GM19099 (cell line): ENCODE results near the gene CTNND2.

Experiments used
- POLR2A ChIP-seq: IDR thresholded peaks from 3 replicates; pipeline ENCODE4 v1.6.1; 2011; ENCODE audit warnings: low read depth; ENCODE audit not compliant: insufficient read length; ENCODE audit errors: extremely low read depth

The CTNND2 gene

DNA sequence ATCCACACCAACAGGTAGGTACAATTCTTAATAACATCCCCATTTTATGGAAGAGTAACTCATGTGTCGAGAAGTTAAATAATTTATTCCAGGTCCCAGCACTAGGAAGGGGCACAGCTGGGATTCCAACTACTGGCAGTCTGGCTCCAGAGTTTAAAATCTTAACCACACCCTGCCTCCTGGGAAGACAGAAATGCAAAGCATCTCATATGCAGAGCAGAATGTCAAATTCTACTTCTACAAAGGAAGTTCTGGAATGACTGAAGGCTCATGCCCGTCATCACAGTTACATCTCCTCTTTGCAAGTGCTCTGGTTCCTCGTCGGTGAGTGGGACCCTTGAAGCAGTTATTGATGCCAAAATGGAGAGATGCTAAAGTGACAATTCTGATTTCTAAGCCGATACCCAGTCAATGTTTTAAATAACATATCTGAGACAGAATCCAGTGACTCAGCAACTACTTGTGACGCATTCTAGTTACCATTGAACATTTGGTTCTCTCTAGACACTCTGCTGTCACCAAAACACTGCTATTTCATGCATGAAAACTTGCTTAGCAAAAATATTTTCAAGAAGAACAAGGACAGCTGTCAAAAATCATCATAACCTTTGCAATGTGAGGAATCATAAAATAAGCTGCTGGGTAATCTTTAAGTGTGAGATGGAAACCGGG is 412.7 kb downstream of the CTNND2 start:
- no peak for TF ChIP-seq POLR2A

DNA sequence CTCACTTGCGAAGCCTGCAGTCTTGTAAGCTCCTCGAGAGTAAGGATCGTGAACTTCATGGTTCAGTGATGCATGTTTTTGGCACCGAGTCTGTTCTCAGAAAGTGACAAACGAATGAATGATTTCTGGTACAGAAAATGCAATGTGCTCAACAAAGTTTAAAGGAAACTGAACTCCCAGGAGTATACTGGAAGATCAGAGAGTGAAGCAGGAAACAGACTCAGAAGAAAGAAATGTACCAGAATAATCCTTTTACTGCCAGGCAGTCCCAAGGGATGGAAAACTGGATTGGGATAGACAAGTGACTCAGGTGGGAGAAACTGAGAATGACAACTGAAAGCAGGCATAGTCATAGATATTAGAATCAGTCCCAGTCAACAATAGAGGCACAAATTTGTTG is 420.6 kb downstream of the CTNND2 start:
- TF ChIP-seq POLR2A, result no peak

DNA sequence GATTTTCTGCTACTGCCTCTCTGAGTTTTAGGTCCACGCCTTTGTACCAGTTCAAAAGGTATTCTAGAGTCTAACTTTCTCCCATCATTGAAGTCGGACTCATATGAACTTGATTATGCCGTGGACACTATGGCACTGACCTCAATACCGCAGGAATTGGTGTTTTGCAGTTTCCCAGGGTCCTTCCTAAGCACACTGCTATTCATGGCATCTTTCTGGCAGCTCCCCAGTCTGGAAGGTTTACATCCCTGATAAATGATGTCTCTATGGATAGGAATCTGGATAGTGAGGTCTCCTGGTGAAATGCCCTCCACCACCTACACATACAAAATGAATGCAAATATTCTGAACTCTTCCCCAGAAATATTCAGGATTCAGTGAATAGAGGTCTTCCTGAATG is 422.2 kb downstream of the CTNND2 start:
- no peak for TF ChIP-seq POLR2A

DNA sequence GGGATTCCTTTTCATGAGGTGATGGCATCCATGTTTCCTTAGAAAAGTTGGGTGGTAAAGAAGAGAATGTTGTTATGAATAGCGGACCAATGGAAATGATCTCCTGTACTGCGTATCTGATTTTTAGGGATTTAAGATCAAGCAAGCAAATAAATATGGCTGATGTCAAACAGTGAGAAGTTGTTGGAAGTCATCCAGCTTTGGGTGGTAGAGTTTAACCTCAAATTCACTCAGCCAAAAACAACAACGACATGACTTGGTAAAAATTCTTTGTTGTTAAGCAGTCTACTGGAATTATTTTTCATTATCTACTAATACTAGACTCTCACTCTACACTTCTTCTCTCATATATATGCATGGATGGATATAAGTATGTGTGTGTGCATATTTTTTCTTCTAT is 426.5 kb downstream of the CTNND2 start:
- no peak for TF ChIP-seq POLR2A

- no peak for TF ChIP-seq POLR2A
Observed at GRCh38 chr5:11476866-11477265, 427.4 kb downstream of the CTNND2 start.

GRCh38 chr5:11468334-11469039 is 435.8 kb downstream of the CTNND2 start:
- no peak for TF ChIP-seq POLR2A

DNA sequence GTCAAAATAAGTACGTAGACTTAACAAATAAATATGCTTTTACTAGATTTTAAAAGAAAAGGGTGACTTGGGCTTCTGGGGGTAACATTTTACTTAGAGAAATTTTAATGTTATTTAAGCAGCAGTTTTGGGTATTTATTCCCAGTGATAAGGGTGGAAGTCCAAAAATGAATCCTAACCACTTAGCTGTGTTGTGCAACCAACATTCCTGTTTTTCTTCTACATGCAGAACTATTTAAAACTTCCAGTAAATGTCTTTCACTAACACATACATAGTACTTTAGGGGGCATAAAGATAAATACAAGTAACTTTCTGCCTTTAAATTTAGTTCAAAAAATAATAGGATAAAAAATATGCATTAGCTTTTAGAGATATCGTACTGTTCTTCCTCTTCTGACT is 436.7 kb downstream of the CTNND2 start:
- TF ChIP-seq POLR2A, result no peak

GRCh38 chr5:11459716-11460115 is 444.5 kb downstream of the CTNND2 start:
- TF ChIP-seq POLR2A, result no peak

- TF ChIP-seq POLR2A, result no peak
Observed at GRCh38 chr5:11455505-11455904, 448.7 kb downstream of the CTNND2 start.

DNA sequence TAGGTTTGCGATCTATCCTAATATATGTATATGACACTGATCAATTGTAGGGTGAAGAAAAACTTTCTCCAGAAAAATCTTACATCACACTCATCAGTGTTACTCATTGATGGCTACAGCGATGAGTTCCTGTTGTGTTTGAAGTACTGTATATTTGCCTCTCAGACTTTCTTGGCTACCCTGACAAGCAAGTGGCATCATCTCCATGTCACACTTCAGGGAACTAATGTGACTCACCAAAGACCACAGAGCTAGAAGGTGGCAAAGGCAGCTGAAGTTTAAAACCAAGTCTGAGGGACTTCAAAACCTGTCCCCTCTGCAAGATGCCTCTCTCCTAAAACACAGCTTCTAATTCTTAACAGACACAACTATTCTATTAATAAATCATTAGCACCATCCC is 451.4 kb downstream of the CTNND2 start:
- no peak for TF ChIP-seq POLR2A

DNA sequence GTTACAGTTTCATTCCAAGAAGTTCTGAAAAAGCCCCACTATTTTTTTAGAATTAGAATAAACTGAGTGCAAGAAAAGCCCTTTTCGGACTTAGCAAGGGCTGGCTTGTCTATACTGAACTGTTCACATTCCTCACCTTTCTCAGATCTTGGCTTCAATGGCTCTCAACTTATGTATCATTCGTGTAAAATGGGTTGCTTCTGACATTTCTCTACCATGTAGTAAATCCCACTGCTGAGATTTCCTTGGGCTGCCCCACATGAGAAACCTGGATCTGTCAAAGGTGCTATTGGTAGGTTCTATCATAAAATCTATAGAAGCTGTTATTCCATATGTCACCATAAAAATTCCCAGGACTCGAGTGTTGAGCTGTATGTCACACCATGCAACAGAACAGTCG is 454.3 kb downstream of the CTNND2 start:
- no peak for TF ChIP-seq POLR2A

- no peak for TF ChIP-seq POLR2A
Observed at GRCh38 chr5:11449217-11449616, 455.0 kb downstream of the CTNND2 start.

DNA sequence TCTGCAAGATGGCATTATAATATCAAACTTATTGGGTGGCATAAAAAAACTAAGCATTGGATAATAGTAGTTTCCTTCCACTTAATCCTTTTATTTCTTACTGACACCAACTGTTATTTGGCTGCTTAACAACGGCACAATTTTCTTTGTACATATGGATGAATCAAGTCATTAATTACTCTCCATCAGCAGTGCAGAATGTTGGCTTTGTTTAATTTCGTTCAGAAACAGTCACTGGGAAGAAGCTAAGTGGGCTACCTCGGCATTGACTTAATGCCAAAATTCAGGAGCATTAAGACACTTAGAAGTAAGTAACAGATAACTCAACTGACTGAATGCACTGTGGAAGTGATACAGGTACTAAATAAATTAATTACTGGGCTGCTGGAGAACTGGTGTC is 460.4 kb downstream of the CTNND2 start:
- no peak for TF ChIP-seq POLR2A

DNA sequence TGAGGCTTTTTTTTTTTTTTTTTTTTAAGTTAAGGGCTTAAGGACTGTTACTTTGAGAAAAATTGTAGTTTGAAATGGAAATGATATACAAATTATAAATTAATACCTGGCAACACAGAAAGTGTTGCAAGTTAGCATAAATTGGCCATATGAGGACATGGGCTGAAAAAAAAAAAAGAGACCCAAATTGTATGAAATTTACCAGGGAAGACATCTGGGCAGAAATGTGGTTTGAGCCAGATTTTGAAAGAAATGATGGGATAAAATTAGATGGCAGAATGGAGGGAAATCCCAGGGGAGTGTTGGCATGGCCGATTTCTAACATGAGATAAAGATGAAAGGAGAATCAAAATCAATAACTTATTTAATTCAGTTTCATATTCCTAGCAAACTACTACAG is 472.1 kb downstream of the CTNND2 start:
- no peak for TF ChIP-seq POLR2A

DNA sequence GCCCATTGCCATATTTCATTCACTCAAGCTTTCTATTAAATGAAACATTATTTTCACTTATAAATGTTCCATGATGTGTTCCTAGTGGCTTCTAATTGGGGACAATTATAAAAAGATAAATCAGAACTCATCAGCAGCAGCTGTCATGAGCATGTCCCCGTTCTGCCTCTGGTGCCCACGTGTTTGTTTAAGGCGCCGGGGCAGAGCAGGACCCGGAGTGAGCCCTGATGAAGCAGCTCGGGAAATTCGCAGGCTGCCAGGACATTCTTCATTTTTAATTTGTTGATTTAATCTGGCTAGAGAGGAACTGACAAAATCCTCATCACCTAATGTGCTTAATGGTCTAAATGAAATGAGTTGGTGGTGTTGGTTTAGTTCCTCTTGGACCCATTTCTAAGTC is 475.0 kb downstream of the CTNND2 start:
- no peak for TF ChIP-seq POLR2A

DNA sequence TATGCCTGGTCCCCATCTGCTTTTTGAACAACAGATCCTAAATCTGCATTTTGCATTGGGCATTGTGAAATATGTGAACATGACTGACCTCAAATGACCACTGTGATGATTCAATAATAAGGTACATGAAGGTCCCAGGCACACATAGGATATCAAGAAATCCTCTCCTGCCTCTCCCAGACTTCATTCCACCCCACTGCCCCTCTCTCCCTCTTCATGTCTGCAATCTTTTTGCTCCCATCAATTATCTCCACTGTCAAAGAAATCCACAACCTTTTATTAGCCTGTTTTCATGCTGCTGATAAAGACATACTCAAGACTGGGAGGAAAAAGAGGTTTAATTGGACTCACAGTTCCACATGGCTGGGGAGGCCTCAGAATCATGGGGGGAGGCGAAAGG is 476.7 kb downstream of the CTNND2 start:
- TF ChIP-seq POLR2A, result no peak

- no peak for TF ChIP-seq POLR2A
Observed at GRCh38 chr5:11426442-11426841, 477.8 kb downstream of the CTNND2 start.
